ENCODE results near the gene LRSAM1. TPM values are rescaled to one million over a fixed set of nuclear protein-coding genes. Genes with fewer than 3 reads are reported as not detected.
A peak's percentile ranks its signal among the peaks of the same experiment; 100 is the strongest.

The LRSAM1 gene
- total RNA-seq, 1 donor from 2014 or later, result 23.7 TPM

DNA sequence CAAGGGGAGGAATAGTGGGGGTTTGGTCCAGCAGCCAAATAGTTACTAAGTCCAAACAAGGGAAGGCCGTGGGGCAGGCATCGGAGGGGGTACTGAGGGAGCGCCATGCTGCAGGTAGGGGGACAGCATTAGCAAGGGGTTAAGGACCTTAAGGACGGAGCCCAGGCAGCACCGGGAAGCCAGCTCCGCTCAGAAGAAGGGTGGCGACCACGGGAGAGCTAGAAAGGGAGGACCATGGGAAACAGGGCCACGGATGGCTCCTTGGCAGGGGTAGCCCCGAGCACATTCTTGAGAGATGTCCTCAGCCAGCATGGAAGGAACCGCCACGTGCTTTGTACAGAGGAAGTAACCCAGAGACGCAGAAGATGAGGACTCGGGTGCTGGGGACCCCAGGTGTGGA, 84.5 kb downstream of the LRSAM1 start:
- DNase-seq, result no peak

DNA sequence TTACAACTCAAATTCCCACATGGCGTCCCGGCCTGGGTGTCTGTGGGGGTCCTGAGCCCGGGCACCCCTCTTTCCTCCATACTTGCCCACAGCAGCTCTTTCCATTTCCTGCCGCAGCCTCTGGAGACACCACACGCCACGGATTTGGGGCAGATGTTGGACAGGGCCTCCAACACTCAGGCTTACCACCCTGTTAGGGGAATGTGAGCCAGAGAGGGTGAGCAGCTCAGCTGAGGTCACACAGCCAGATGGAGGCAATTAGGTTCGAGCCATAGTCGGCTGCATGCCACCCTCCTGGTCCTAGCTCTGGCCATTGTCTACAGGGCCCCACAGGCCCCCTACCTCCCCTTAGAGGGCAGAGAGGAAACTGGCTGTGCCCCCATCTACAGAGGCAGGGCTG, 85.2 kb downstream of the LRSAM1 start:
- DNase-seq, result no peak

- DNase-seq, result no peak
These were observed 85.7 kb downstream of the LRSAM1 start for GRCh38 chr9:127537014-127537413.

GRCh38 chr9:127537792-127538191, 86.5 kb downstream of the LRSAM1 start:
- no peak for DNase-seq

DNA sequence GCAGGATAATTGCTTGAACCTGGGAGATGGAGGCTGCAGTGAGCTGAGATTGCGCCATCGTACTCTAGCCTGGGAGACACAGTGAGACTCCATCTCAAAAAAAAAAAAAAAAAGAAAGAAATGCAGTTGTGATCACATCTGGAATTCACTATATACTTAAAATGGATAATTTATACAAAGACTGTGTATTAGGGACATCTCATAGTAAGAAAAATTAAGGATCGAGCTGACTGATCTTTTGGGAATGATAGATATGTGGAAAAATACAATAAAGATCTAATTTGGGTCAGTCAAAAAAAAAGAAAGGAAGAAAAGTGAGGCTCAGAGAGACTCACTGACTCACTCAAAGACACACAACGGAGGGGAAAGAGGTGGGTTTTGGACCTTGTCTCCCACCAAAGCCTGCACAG, 87.5 kb downstream of the LRSAM1 start:
- DNase-seq, result no peak

DNA sequence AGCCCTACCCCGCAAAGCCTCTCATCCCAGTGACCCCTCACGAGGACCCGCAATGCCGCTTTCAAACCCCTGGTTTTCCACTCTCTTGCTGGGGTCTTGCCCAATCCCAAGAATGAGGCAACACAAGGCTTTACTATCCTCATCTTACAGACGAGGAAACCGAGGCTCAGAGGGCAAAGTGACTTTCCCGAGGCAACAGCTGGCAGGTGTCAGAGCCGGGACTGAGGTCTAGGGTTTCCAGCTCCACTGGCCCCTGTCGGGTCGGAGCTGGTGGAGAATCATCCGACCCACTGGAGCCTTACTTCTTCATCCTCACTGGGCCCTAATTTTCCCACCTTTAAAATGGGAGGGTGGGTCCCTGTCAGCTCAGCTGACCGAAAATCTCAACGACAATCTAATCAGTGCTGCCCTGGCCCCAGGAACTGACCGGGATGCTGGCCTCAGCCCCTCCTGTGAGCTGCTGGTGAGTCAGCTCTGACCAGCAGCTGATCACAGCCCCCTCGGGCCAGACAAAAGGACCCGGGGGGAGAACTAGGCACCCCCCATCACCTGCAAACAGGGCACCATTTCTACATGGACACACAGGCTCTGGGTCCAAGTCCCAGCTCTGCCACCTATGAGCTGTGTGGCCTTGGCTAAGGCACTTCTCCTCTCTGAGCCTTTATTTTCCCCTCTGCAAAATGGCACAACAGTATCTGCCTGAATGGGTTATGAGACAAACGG, 88.1 kb downstream of the LRSAM1 start:
- no peak for DNase-seq

- no peak for DNase-seq
These were observed 88.8 kb downstream of the LRSAM1 start for GRCh38 chr9:127539982-127540663.

DNA sequence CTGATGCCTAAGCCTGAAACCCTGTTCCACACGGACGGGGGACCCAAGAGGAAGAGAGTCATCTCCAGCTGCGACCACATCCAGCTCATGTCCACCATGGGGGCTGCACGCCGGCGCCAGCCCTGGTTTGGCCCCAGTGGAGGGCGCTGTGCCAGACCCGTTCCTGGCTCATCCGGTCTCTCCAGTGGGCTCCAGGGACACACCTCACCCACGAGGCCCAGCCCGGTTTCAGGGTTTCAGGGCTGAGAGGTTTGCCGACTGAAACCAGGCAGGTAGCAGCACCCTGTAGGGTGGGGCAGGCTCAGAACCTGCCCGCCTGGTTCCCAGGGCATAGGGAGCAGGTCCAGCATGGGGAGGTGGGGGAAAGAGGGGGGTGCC, 89.3 kb downstream of the LRSAM1 start:
- DNase-seq, result no peak

GRCh38 chr9:127541176-127541575, 89.9 kb downstream of the LRSAM1 start:
- DNase-seq, result no peak

GRCh38 chr9:127541865-127542264, 90.6 kb downstream of the LRSAM1 start:
- no peak for DNase-seq

DNA sequence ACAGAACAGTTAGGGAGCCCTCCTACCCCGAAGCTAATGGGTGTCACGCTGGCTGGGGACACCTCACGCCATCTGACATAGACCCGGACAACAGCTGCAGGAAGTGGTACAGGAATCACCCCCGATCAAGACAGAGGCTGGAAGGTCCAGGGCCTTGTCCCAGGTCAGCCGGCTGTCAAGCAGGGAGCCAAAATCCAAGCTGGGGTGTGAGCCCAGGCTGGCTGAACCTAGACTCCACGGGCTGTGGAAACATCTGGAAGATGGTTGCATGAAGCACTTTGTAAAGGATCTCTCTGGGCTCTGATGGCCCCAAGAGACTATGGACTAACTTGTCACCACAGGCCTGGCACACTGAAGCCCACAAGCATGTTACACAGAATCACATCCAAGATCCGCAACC, 91.9 kb downstream of the LRSAM1 start:
- no peak for DNase-seq

DNA sequence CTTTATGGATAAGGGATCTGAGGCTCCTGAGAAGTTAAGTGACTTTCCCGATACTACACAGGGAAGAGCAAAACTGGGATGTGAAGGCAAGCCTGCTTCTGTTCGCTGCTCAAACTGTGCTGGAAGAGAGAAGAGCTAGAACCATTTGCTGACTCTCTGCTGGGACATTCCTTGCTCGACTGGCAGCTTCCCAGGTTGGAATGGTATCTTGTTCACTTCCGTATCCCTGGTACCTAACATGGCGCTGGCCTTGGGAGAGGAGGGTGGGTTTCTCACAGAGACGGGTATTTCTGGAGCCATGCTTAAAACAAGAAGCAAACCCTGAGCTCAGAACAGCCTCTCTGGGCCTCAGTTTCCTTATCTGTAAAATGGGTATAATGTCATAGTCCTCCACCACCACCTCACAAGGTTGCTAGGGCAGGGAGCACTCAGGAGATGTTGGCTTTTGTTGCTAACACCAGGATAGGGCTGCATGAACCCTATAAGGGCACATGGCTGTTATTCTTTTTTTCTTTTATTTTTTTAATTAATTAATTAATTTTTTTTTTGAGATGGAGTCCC, 92.7 kb downstream of the LRSAM1 start:
- DNase-seq, result no peak

DNA sequence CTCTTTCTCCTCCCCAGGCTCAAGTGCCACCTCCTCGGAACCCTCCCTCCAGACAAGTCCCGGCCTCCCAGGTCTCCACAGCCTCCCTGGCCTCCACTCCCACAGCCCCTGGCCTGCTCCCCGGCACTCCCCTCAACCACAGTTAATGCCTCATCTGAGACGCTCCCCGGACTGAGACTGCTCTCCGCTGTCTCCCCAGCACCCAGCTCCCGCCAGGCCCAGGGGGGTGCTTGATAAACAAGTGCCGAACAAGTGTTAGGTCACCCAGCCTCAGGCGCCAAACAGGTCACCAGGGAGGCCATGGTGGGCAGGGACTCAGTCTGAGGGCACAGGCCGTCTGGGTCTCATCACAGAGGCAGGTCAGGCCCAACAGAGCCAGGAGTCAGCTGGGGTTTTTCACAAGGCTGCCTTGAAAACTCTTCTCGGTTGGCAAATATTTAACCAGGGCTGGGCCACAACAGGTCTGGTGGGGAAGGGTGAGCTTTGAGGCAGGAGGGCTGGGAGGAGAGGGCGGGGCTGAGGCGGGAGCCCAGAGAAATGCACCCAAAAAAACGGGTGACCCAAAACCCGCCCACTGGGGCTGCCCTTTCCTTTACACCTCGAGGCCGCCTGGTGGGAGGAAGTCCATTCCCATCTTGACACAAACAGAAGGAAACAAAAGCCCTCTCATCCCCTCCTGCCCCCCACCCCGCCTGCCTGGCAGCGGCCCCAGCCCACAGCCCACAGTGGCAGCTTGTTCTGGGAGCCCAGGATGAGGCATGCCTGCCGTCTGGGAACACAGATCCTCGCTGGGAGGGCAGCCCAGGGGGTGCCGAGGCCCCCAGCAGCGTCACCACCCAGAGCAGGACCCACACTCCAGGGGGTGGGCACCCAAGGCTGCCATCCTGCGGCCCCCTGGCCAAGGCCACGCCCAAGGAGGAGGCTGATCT, 94.2 kb downstream of the LRSAM1 start:
- DNase-seq, result peak; percentile 38

DNA sequence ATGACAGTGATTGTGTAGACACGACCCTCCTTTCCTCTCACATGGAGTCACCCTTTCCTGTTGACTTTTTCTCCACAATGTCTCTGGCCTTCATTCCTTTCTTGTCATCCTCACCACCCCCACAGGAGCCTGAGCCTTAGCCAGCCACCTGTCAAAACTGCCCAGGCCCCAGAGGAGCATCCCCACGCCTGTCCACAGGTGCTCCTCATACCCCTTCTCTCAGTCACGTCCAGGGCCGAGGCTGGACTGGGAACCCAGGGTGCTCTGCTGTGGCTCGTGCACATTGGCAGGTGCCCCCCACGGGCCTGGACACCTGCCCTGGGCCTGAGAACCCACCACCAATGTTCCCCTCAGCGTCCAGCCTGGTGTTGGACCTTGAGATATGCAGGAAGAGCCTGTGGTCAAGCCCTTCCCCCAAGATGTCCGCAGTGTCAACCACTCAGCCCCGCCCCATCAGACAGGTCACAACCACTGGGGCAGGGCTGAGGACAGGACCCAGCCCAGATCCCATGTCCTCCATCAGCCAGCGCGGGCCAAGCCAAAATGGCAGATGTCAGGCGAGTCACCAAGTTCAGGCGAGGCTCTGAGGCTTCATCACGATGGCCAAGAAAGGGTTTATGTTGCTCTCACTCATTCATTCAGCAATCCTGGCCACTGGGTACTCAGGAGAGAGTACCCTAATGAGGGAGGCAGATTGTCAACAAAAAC, 95.0 kb downstream of the LRSAM1 start:
- no peak for DNase-seq

GRCh38 chr9:127548352-127548881, 97.1 kb downstream of the LRSAM1 start:
- no peak for DNase-seq

- DNase-seq, result no peak
These were observed 97.9 kb downstream of the LRSAM1 start for GRCh38 chr9:127549218-127549617.

DNA sequence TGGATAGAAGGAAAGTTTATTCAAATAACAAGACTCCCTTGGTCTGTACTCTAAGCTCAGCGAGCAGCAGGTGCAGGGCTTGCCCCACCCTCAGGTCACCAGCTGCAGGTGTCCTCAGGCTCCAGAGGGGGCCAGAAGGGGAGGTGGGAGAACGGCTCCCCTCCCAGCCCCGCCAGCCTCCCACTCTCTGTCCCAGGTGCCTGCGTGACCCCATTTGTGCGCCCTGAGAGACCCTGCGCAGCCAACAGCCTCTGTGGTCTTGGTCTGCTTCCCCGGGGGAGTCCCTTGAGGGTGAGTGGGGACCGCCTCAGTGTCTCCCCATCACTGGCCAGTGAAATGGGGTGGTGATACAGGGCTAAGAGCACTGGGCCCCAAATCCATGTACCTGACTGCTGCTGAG, 98.4 kb downstream of the LRSAM1 start:
- DNase-seq, result no peak

- no peak for DNase-seq
These were observed 99.0 kb downstream of the LRSAM1 start for GRCh38 chr9:127550282-127550681.

GRCh38 chr9:127550751-127551150, 99.4 kb downstream of the LRSAM1 start:
- no peak for DNase-seq

Measured in occipital lobe (tissue), 2 donors.